Ammon's horn (tissue), 1 donor: ENCODE data around the gene GPA33.

Source experiments
- DNase-seq: peaks from one replicate; pipeline ENCODE4 v3.0.0-alpha.2; 2016; ENCODE audit warnings: low spot score

The GPA33 gene

DNA sequence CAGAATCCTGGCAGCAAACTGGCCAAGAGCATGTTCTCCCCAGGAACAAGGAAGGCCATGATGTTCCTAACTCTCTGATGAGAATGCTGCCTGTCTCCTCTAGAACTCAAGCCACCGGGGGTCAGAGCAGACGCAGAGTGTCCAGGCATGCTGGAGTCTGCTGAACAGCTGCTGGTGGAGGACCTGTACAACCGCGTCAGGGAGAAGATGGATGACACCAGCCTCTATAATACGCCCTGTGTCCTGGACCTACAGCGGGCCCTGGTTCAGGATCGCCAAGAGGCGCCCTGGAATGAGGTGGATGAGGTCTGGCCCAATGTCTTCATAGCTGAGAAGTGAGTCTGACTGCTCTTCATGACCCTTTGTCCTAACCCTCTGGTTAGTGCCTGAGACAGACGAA is 27.0 kb upstream of the GPA33 start:
- no peak for DNase-seq

DNA sequence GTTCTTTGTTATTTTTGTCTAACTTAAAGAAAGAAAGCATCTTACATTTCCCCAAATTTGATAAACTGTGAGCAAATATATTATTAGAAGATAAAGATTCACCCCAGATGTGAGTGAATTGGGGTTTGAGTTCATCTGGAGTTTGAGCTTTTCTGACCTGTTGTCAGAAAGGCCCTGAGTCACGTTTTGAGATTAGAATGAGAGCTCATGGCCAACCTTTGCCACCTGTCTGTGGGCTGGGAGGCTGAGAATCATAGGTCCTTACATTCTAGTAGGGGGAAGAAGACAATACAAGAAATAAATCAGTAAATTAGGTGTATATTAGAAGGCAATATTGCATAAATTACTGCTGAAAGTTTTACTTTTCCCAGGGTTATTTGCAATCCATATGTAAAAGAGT is 26.0 kb upstream of the GPA33 start:
- DNase-seq, result no peak

DNA sequence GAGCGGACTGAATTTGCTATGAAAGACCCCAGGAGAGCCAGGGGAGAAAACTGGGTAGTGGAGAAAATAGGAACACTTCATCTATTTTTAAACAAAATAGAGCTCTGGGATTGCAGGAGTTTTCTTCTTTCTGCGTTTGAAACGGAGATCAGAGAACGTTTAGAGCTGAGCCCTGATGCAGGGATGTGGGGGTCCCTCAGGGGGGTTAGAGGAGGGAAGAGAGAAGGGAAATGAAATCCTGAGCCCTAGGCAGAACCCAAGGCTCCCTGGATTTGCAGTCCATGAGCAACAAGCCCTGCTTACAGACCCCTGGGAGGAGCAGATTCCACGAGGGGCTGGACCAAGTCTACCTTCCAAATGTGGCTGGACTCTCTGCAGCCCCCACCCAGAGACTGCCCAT is 25.5 kb upstream of the GPA33 start:
- no peak for DNase-seq

DNA sequence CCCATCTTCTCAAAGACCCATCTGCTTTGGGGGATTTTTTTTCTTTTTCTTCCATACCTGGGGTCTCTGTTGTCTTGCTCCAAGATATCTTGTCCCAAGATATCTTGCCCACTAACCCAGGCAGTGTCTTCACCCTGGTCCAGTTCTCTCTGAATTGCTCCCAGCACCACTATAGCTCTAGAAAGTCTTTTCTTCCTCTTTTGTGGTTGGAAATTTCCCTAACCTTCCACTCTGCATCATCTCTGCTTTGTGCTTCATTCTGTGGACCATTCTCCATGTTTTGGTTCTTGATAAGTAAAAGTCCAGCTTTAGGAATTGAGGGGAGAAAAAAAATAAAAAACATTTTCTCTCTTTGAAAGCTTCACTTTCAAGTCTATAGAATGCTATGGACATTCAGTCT is 24.5 kb upstream of the GPA33 start:
- DNase-seq, result no peak

DNA sequence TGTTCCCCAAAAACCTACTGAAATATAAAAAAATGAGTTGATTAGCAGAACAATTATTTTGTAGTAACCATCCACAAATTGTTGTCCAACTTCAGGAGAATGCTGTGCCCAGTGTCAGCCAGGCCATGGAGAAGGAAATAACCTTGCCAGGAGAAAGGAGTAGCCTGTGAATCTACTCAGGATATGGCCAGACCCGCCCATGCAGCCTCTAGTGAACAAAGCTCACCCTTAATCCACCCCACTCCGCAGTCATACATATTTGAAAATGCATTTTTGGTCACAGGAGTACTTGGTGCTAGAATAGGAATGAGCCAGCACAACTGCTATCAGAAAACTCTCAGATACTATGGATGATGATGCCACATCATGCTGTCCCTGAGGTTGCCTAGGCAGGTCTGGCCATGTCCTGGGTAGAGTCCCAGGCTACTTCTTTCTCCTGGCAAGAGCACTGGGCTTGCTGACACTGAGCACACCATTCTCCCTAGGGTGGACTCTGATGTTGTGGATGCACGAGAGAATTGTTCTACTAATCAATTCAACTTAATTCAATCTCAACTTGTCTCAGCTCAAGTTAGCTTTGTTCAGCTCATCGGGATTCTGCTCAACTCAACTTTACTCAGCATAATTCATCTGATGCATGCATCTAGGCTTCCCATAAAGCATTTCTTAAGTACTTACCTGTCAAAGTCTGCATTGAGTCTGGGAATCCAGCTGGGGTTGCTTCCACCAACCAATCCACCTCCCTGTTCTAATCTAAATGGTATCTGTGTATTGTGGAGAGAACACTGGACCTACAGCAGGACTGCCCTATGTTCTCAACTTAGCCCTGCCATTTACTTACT is 21.9 kb upstream of the GPA33 start:
- no peak for DNase-seq

DNA sequence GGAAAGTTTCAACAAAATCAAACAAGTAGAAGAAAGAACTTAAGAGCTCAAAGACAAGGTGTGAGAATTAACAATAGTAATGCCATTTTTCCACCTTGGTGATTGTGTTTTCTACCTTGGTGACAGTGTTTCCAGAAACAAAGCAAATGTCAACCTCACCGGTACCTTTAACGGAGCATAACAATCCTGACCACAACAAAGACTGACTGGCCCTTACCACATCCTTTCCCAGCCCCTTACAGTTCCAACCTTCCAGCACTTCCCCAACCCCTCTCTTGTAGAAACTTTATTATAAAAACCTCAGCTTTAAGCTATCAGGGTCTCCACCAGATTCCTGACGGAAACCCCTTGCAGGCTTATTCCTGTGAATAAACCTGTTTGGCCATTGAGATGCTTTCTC is 20.4 kb upstream of the GPA33 start:
- no peak for DNase-seq

DNA sequence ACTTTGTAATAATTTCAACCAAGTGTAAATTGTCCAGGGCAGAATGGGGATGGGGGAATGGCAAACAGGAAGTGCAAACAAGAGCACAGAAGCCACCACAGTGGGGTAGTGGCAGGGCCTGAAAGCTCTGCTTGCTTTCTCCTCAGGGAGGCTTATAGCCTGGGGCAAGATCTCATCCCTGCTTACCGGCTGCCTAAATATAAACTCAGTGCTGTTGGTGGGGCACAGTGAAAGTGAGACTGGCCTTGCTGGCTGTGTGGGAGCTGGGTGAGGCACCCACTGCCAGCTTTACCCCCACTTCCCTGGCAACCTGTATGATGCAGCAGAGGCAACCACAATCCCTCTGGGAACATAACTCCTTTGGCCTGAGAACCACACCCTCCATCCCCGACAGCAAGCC is 18.9 kb upstream of the GPA33 start:
- no peak for DNase-seq

DNA sequence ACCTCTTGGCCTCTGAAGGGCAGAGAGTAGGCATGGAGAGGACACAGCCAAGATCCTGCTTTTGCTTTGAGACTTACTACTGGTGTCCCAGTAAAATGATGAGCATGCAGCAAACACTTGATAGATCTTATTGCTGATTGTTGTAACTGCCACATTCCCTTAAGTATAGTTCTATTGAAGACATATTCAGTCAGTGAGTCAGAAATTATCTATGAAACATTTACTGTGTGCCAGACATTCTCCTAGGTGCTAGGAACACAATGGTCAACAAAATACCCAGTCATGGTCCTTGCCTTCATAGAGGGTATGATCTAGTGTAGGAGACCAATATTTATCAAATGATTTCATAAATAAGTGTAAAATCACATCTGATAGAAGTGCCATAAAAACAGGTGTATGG is 17.3 kb upstream of the GPA33 start:
- DNase-seq, result no peak

DNA sequence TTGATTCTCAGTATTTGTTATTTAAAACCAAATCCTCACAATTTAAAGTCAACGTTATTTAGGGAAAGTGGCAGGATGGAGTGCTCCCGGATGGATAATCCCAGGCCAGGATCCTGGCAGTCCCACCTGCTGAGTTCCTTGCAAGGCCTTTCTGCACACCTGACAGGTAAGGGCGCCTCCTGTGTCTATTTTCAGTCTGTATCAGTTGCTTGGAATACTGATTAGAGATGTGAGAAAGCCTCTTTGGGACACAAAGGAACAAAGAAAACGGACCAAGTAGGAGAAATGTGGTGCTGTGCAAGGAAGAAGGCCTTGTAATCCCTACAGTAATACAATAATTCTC is 15.9 kb upstream of the GPA33 start:
- no peak for DNase-seq

DNA sequence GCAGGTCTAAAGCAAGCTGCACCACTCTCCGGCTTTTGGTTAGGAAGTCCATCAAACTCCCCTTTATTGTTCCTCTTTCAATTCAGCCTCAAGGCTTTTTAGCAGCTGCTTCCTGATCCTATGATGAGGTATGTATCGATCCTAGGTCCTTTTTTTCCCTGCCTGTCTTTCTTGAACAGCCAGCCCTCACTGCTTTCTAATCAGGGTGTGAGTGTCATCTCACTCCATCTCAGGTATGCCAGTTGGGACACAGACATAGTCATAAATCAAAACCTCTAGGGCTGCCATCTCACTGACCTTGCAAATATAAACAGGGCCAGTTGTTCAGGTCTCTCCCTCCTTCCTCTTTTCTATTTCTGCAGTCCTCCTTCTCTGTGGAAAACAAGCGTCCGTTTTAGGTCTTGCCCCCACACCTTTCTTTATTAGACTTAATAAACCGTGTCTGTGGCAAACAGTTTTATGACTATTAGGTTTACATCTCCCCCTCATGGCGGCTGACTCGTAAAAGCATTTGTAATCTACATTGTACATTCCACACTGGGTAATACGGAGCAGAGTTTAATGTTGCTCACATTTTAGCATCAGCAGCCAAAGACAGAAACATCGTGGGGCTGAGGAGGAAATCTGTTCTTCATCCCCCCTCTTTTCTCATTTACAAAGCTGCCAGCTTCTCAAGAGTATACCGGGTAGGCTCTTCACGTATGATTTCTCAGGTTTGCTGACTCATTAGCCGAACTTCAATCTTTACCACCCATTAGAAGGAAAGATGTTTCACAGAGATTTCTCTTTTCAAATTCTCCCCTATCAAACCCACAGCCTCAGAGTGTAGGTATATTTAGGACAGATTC is 15.3 kb upstream of the GPA33 start:
- no peak for DNase-seq

DNA sequence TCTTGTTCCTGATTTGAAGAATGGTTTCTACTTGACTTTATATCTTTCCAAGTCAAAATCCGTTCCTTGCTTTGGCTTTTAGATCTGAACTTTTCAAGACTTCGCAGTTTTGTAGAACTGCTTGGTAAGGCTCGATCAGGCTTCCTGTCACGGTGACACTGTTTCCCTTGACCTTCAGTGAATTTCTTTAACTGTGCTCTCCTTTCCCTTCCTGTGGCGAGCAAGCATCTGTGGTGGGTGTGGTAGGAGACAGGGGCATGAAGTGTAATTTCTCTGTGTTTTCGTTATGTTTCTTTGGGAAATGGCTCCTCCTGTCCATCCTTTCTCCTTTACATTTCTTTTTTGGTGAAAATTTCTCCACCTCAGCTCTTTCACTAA is 14.1 kb upstream of the GPA33 start:
- DNase-seq, result no peak

DNA sequence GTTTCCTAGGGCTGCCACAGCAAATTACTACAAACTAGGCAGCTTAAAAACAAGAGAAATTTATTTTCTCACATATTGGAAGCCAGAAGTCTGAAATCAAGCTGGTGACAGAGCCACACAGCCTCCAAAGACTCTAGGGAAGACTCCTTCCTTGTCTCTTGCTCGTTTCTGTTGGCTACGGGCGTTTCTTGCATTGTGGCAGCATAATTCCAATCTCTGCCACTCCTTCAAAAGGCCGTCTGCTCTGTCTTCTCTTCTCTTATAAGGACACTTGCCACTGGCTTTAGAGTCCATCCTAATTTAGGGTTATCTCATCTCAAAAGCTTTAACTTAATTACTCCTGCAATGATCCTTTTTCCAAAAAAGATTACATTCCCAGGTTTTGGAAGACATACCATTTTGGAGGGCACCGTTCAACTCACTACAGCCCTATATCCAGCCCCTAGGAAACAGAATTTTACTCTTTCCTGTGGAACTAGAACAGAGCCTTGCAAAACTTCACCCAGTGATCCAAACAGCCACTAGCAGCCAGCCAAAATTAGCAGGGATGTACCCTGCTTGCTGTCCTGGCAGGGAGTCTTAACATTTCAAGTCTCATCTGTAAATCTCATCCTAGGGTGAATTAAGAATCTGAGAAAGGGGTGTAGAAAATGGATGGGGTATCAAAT is 12.9 kb upstream of the GPA33 start:
- DNase-seq, result no peak

DNA sequence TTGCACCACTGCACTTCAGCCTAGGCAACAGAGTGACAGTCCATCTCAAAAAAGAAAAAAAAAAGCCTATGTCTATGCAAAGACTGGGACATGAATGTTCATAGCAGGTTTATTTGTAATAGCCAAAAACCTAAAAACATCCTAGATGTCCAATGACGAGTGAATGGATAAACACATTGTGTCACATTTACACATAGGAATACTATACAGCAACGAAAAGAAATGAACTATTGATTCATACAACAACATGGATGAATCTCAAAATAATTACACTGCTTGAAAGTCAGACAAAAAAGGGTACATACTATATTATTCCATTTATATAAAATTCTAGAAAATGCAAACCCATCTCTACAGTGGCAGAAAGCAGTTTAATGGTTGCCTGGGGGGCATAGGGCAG is 11.6 kb upstream of the GPA33 start:
- DNase-seq, result no peak

DNA sequence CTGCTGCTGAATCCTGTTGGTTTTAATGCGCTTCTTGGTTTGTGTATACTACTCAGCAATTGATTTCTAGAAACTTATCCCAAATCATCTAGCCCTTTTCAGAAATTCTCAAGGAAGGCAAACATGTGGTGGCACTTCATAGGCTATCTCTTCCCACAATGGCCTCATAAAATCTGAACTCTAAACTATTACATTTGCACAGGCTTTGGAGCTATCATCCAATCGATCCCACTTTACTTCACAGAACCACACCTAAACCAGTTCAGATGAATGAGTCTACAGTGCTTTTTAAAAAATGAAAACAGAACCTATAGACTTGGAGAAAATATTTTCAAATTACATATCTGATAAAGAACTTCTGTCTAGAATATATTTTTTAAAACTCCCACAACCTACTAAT is 10.6 kb upstream of the GPA33 start:
- no peak for DNase-seq

DNA sequence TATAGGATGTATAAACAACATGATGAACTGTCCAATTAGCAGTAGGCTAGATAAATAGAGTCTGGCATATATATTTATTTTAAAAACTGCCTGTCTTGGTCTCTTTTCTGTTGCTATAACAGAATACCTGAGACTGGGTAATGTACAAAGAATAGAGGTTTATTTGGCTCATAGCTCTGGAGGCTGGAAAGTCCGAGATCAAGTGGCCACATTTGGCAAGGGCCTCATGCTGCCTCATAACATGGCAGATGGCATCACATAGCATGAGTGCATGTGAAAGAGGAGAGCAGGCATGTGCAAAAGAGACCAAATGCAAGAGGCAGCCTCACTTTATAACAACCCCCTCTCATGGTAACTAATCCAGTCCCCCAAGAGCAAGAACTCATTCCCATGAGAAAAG is 9.7 kb upstream of the GPA33 start:
- DNase-seq, result no peak

DNA sequence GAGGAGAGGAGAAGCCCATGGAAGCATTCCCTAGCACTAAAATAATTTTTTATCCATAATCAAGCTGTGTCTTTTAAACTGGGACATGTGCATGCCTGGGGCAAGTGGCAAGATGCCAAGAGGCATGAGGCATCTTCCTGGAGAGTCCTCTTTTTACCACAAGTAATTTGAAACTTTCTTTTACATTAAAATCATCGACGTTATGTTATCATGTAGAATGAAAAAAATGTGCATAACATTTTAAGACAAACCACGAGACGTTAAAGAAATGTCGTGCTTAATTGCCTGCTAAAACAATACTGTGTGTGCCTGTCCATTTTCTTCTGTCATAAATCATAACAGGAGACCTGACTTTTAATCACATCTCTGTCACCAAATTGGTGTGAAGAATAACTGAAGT is 5.2 kb upstream of the GPA33 start:
- DNase-seq, result no peak

DNA sequence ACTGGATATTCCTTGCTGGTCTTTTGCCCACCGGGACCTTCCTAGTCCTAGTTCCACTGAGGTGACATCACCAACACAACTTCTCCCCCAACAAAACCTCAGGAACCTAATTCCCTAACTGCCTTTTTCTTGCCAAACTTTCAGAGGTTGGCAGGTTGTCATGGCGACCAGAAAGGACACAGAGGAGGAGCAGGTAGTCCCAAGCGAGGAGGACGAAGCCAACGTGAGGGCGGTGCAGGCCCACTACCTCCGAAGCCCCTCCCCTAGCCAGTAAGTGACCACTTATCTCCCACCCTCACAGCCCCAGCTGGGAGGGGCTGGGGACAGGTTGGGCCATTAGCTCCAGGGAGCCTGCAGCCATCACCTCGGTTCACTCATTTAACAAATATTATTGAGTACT is 4.5 kb upstream of the GPA33 start:
- no peak for DNase-seq

DNA sequence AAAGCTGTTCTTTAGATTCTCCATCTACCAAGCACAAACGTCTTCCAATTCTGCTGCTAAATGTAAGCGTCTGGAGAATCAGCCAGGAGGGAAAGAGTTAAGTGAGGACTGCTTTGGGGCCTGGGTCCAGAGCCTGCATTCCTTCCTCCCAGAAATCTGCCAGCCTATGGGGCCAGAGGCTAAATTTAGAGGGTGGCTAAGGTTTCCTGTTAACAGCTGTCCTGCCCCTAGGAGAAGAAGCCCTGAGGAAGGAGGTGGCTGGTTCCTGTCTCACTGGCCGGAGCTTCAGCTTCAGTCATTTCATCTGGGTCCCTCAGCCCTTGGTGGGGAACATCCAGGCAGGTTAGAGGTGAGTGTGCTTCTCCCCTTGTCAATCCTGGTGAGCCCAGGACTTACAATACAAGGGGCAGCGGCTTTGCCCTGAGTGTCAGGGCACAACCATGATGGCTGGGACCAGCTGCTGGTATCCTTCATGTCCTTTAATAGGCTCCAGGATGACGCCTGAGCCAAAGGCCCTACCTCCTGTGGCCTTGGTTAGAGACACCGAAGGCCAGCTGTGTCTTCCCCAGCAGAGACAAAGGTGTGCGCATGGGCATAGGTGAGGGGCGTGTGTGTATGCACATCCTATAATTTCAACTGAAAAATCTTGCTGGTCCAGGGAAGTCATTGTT is 3.8 kb upstream of the GPA33 start, which contains the start of gene STYXL2:
STYXL2 (plus strand) TSS at position 230 of the 671 bp plus-strand sequence. CDS start 775 bp downstream, outside the sequence.
- DNase-seq, result no peak

DNA sequence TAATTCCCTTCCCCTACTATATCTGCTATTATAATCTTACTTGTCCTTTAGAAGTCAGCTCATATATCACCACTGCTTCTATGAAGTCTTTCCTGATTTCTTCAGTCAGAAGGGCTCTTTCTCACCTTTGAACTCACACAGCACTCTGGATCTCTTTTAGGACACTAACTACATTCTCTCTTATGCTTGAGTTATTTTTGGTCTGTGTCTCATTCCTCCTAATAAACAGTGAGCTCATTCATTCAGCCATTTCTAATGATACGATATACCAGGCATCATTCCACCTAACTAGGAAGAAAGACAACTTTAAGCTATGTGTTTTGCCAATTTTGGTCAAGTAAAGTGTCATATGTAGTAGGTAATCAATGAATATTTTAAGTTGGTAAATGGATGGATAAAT is 2.5 kb upstream of the GPA33 start:
- no peak for DNase-seq

DNA sequence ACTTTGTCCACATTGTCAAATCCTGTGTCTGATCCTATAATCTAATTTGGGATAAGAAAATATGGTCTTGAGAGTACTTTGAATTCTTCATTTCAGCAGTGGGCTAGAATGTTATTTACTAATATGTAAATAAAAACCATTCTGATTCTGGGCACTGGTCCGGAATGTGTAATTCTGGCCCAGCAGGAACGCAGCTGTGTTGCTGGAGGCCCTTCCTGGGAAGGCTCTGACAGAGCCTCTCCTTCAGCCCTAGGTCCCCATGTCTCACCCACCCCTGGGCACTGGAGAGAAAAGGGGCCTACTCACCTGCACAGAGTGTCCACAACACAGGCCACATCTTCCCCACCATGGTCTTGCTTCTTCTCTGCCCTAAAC is 251 bp downstream of the GPA33 start:
- no peak for DNase-seq

DNA sequence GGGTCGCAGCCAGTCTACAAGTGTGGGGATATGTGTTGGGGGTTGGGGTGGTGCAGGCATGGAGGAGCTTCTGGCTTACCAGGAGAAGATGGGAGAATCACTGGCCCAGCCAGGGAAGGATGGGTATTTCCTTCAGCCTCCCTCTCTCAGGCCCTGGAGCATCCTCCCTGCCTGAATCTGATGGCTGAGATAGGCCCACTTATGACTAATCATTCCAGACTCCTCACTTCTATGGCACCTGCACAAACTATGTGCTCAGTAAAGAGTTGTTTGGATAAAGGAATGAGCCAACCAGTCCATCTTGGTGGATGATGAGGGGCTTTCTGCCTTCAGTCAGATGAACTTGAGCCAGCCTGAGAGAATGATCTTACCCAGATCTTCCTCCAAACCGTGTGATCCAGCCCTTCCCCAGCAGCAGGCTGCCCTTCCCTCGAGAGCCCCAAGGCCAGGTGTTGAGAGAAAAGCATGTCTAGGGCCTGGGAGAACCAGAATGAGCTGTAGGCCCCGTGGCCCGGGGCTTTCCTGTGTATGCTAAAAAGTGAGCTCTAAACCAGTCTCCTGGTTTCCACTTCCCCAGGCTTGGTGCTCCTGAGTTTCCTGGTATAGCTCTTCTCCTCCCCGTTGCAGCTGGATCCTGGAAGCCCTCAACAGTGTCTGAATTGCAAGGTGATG is 1.3 kb downstream of the GPA33 start:
- no peak for DNase-seq

DNA sequence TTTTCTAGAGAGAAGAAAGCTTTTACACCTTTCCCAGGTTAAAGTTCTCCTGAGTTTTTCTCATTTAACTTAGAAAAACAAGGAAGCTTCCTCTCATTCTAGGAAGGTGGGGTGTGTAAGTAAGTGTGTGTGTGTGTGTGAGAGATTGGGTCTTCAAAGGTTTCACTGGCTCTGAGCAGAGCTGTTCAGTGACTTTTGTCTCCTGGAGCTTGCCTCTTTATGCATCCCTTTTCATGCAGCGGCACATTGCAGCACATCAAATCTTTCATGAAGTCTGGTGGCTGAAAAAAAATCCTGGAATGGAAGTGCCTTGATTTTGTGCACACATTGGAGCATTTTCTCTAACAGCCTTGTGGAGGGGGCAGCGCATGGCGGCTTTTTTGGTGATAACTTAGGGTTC is 3.4 kb downstream of the GPA33 start:
- DNase-seq, result no peak
